Vagina (tissue), 2 donors: Measurements from ENCODE around the gene INPP5J. TPM values are rescaled to one million over a fixed set of nuclear protein-coding genes. Genes with fewer than 3 reads are reported as not detected.
"Not testable (repeated sequence)": the region's sequence is repeated elsewhere in the genome, so short reads cannot be mapped to it uniquely, and the experiment has no call there.

Experiments
- DNase-seq, 2 donors: peaks; one replicate each; pipeline ENCODE4 v3.0.0-alpha.2; 2017; ENCODE audit errors: extremely low spot score in 2 of 2
- H3K27ac ChIP-seq: fragments of 200-600 bp; sonication (generic); one replicate; pipeline ENCODE4 v1.5.1; 2019
- H3K27me3 ChIP-seq: fragments of 200-600 bp; sonication (generic); one replicate; pipeline ENCODE4 v1.5.1; 2019
- H3K36me3 ChIP-seq, 2 donors: fragments of 200-600 bp; sonication (generic); one replicate each; pipeline ENCODE4 v1.5.1; 2017 to 2019
- H3K4me1 ChIP-seq: fragments of 200-600 bp; sonication (generic); one replicate; pipeline ENCODE4 v1.5.1; 2019
- H3K4me3 ChIP-seq, 2 donors: fragments of 200-600 bp; sonication (generic); 1 replicate in 1 of 2; 2 replicates in 1 of 2; pipeline ENCODE4 v1.5.1; 2016 to 2019
- H3K9me3 ChIP-seq: fragments of 200-600 bp; sonication (generic); one replicate; pipeline ENCODE4 v1.5.1; 2019
- CTCF ChIP-seq, 3 experiments: fragments of 450-650 bp in 2 of 3; fragments of 200-600 bp in 1 of 3; sonication (generic) in 1 of 3; IDR thresholded peaks; one replicate each; pipeline ENCODE4 v1.5.1; 2017 to 2019; ENCODE audit warnings: antibody characterized with exemption in 3 of 3, mild to moderate bottlenecking in 2 of 3, moderate library complexity in 2 of 3
- POLR2A ChIP-seq, 2 donors: fragments of 450-650 bp; IDR thresholded peaks; one replicate each; pipeline ENCODE4 v1.6.1; 2017; ENCODE audit warnings: antibody characterized with exemption in 2 of 2, mild to moderate bottlenecking in 2 of 2, moderate library complexity in 2 of 2
- POLR2AphosphoS5 ChIP-seq, 2 donors: sonication (generic); formaldehyde crosslinking; IDR thresholded peaks; one replicate each; pipeline ENCODE4 v1.9.0; 2017; ENCODE audit warnings: antibody characterized with exemption in 2 of 2, mild to moderate bottlenecking in 2 of 2, low read depth in 1 of 2; ENCODE audit not compliant: insufficient read depth in 1 of 2
- intact Hi-C: fragments of 100-400 bp; cut with DNase I; formaldehyde crosslinking; loops from one replicate; pipeline ENCODE4 v1.15.1; 2023
- total RNA-seq: library from RNA; depleted of rRNA; stranded (reverse); fragments of >200 nt; gene quantifications from one replicate; pipeline ENCODE4 v1.2.3, GENCODE V29; 2016

INPP5J gene
- total RNA-seq, 1 donor from 2014 or later, result 5.9 TPM

GRCh38 chr22:31170971-31171370, 48.2 kb downstream of the INPP5J start:
- TF ChIP-seq CTCF (IDR thresholded peaks at IDR 0.05) (no peak), POLR2AphosphoS5 (IDR thresholded peaks at IDR 0.05; ENCODE audit: insufficient read depth in 1 of 2, low read depth in 1 of 2) (no peak), POLR2A (IDR thresholded peaks at IDR 0.05) (no peak)
- DNase-seq, result no peak
- no peak overlapping the region for H3K27ac ChIP-seq
- peaks cover 0 to 3% of the 10 kb centered on the region in 2 donors for H3K36me3 ChIP-seq
- H3K4me1 ChIP-seq, result peaks cover 53% of the 10 kb centered on the region
- no peaks in the 10 kb centered on the region for H3K27me3 ChIP-seq
- H3K9me3 ChIP-seq, result no peaks in the 10 kb centered on the region
- no peak overlapping the region for H3K4me3 ChIP-seq
- intact Hi-C loops, result no loop called here

- H3K4me1 ChIP-seq, result peaks cover 53% of the 10 kb centered on the region
- H3K9me3 ChIP-seq, H3K27ac ChIP-seq, intact Hi-C loops, H3K4me3 ChIP-seq, DNase-seq, H3K27me3 ChIP-seq, H3K36me3 ChIP-seq: not testable (repeated sequence)
These were observed 49.0 kb downstream of the INPP5J start for GRCh38 chr22:31171734-31172133.

GRCh38 chr22:31173386-31174145, 50.8 kb downstream of the INPP5J start:
- H3K36me3 ChIP-seq, result no peaks in the 10 kb centered on the region
- no peak overlapping the region for H3K27ac ChIP-seq
- no peak for TF ChIP-seq POLR2A (IDR thresholded peaks at IDR 0.05)
- no peak for TF ChIP-seq POLR2AphosphoS5 (IDR thresholded peaks at IDR 0.05; ENCODE audit: insufficient read depth in 1 of 2, low read depth in 1 of 2)
- no peak for TF ChIP-seq CTCF (IDR thresholded peaks at IDR 0.05)
- no peaks in the 10 kb centered on the region for H3K27me3 ChIP-seq
- DNase-seq, result no peak
- no peaks in the 10 kb centered on the region for H3K9me3 ChIP-seq
- intact Hi-C loops, result no loop called here
- H3K4me3 ChIP-seq, result no peak overlapping the region
- peaks cover 53% of the 10 kb centered on the region for H3K4me1 ChIP-seq

GRCh38 chr22:31176923-31177322, 54.2 kb downstream of the INPP5J start:
- DNase-seq, result no peak
- no peaks in the 10 kb centered on the region for H3K9me3 ChIP-seq
- TF ChIP-seq POLR2A (IDR thresholded peaks at IDR 0.05) (no peak), CTCF (IDR thresholded peaks at IDR 0.05) (no peak), POLR2AphosphoS5 (IDR thresholded peaks at IDR 0.05; ENCODE audit: insufficient read depth in 1 of 2, low read depth in 1 of 2) (no peak)
- H3K36me3 ChIP-seq, result no peaks in the 10 kb centered on the region
- H3K4me1 ChIP-seq, result peaks cover 49% of the 10 kb centered on the region
- H3K27ac ChIP-seq, result no peak overlapping the region
- no peak overlapping the region for H3K4me3 ChIP-seq
- intact Hi-C loops, result no loop called here
- H3K27me3 ChIP-seq, result no peaks in the 10 kb centered on the region

- DNase-seq, result no peak
- intact Hi-C loops, result no loop called here
- no peak overlapping the region for H3K4me3 ChIP-seq
- peaks cover 45% of the 10 kb centered on the region for H3K4me1 ChIP-seq
- no peaks in the 10 kb centered on the region for H3K36me3 ChIP-seq
- H3K9me3 ChIP-seq, result no peaks in the 10 kb centered on the region
- H3K27ac ChIP-seq, result no peak overlapping the region
- H3K27me3 ChIP-seq, result no peaks in the 10 kb centered on the region
- TF ChIP-seq POLR2A (IDR thresholded peaks at IDR 0.05), result no peak
- TF ChIP-seq POLR2AphosphoS5 (IDR thresholded peaks at IDR 0.05; ENCODE audit: insufficient read depth in 1 of 2, low read depth in 1 of 2), result peak in 1 of 2 donors; percentile 75
These were observed 54.8 kb downstream of the INPP5J start for GRCh38 chr22:31177420-31178162.

- H3K9me3 ChIP-seq, result no peaks in the 10 kb centered on the region
- H3K27ac ChIP-seq, result no peak overlapping the region
- no peak overlapping the region for H3K4me3 ChIP-seq
- no peak for DNase-seq
- H3K4me1 ChIP-seq, result peaks cover 32% of the 10 kb centered on the region
- intact Hi-C loops, result no loop called here
- peaks cover 0 to 4% of the 10 kb centered on the region in 2 donors for H3K36me3 ChIP-seq
- TF ChIP-seq POLR2AphosphoS5 (IDR thresholded peaks at IDR 0.05; ENCODE audit: insufficient read depth in 1 of 2, low read depth in 1 of 2), result no peak
- no peak for TF ChIP-seq POLR2A (IDR thresholded peaks at IDR 0.05)
- no peak for TF ChIP-seq CTCF (IDR thresholded peaks at IDR 0.05)
- no peaks in the 10 kb centered on the region for H3K27me3 ChIP-seq
These were observed 56.1 kb downstream of the INPP5J start for GRCh38 chr22:31178859-31179258.
